Gastrocnemius medialis (tissue), 4 donors: ENCODE results near the gene KCNQ1.

Experiments used
- CTCF ChIP-seq, 5 experiments: fragments of 450-650 bp in 3 of 5; fragments of 200-600 bp in 2 of 5; sonication (generic) in 2 of 5; IDR thresholded peaks in 4 of 5; conservative IDR thresholded peaks in 1 of 5; 1 replicate in 4 of 5; 2 replicates in 1 of 5; pipeline ENCODE4 v1.5.1; 2016 to 2019; ENCODE audit warnings: antibody characterized with exemption in 5 of 5, mild to moderate bottlenecking in 3 of 5, moderate library complexity in 3 of 5
- POLR2A ChIP-seq, 2 donors: fragments of 450-650 bp; IDR thresholded peaks; one replicate each; pipeline ENCODE4 v1.6.1; 2017; ENCODE audit warnings: antibody characterized with exemption in 2 of 2, mild to moderate bottlenecking in 2 of 2, moderate library complexity in 2 of 2

- TF ChIP-seq CTCF (IDR thresholded peaks at IDR 0.05 in 4 of 5, conservative IDR thresholded peaks at IDR 0.05 in 1 of 5) (no peak), POLR2A (IDR thresholded peaks at IDR 0.05) (no peak)
Observed at GRCh38 chr11:2540992-2541680, 96.3 kb downstream of the KCNQ1 start.
